Measurements from ENCODE around the gene ELFN1.

The ELFN1 gene

GRCh38 chr7:1696671-1697498, 26.8 kb downstream of the ELFN1 start:
- DNase-seq, result no peak

GRCh38 chr7:1697499-1698125, 27.5 kb downstream of the ELFN1 start:
- DNase-seq, result no peak

DNA sequence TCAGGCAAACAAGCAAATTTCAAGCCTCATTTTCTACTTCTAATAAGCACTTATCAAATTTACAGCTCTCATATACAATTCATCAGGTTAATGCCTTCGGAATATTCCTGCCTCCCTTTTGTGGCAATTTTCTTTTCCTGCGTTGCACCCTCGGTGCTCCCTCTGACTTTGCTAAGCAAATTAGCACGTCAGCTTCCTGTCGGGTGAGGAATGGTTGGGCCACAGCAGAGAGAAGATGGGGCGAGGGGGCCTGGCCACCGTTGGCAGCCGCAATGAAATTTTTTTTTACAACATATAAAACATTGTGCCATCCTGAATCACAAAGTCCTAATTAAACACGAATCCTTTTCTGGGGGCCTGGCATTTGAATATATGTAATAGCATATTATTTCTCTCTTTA, 28.1 kb downstream of the ELFN1 start:
- DNase-seq, result no peak

- DNase-seq, result no peak
These were observed 28.9 kb downstream of the ELFN1 start for GRCh38 chr7:1698951-1699350.

DNA sequence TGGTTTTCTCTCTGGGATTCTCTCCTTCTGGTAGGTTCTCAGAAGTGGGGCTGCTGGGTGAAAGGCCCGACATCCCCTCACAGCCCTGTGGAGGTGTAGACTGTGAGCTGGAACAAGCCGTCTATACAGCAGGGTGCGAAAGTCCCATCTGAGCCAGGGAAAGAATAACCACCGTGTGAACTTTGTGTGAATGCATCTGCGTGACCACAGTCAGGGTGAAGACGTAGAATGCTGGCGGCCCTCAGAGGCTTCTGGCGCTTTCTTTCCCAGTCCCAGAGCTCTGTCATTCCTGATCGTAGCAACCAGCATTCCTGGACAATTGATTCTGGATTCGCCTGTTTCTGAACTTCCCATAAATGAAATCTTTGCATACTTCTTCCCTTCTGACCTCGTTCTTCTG, 30.0 kb downstream of the ELFN1 start:
- no peak for DNase-seq

DNA sequence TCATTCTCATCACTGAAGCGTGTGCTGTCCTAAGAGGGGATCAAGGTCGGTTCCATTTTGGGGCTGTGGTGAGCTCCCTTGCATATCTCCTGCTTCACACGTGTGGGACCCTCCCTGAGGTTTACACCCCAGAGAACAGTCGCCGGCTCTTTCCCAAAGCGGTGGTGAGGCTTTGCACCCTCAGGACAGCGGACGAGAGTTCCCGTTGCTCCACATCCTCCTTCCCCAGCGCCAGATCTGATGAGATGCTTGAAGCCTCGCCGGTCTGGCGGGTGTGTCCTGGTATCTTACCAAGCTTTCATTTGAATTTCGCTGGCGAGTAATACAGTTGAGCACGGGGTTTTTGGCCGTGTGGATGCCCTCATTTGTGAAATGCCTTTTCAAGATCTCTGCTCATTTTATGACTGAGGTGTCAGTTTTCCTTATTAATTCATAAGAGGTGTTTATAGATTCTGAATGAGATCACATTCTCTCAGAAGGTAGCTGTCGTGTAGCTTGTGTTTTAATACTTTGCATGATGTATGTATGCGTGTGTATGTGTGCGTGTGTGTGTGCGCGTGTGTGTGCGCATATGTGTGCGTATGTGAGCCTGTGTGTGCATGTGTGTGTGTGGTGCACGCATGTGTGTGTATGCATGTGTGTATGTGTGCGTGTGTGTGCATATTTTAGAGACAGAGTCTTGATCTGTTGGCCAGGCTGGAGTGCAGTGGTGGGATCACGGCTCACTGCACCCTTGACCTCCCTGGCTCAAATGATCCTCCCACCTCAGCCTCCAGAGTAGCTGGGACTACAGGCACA, 30.7 kb downstream of the ELFN1 start:
- DNase-seq, result no peak

- no peak for DNase-seq
These were observed 32.6 kb downstream of the ELFN1 start for GRCh38 chr7:1702652-1703051.

DNA sequence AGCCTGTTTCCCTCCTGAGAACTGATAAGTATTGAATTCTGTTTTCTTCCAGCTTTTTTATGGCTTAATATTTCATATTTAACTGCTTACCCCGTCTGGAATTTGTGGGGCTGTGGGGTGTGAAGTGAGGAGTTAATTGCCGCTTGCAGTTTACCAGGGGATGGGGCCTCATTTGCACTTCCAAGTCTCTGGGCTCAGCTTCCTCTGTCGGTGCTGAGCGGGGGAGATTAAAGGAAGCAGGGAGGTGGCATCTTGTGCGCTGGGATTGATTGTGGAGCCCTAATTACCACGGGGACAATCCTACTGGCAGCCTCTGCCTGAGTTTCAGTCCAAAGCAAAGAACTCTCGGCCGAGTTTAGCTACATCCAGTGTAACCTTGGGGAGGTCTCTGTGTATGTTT, 33.4 kb downstream of the ELFN1 start:
- no peak for DNase-seq

- no peak for DNase-seq
These were observed 34.1 kb downstream of the ELFN1 start for GRCh38 chr7:1703871-1704810.

- DNase-seq, result no peak
These were observed 35.0 kb downstream of the ELFN1 start for GRCh38 chr7:1704811-1705738.

DNA sequence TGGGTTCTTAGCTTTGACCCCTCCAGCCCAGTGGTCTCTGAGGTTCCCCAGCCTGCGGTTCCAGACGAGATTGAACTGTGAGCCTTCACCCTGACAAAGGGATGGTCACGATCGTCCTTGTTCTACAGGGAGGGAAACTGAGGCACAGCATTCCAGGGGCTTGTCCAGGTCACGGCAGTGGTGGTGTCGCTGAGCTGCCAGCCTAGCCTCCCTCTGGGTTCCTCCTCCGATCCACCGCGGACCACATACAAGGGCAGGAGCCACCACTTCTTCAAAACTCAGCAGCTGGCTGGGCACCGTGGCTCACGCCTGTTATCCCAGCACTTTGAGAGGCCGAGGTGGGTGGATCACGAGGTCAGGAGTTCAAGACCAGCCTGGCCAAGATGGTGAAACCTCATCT, 35.8 kb downstream of the ELFN1 start:
- no peak for DNase-seq

DNA sequence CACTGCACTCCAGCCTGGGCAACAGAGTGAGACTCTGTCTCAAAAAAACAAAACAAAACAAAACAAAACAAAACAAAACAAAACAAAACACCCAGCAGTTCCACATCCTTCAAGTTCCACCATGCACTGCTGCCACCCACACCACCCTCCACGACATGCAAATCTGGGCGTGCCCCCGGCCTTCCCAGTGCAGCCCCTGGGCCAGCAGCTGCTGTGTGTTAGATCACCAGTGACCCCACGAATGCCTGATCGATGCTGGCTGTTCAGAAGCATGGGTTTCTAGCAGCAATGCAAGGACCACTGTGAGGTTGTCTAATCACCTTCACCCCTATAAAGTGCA, 36.3 kb downstream of the ELFN1 start:
- no peak for DNase-seq

GRCh38 chr7:1706721-1707613, 36.9 kb downstream of the ELFN1 start:
- no peak for DNase-seq

DNA sequence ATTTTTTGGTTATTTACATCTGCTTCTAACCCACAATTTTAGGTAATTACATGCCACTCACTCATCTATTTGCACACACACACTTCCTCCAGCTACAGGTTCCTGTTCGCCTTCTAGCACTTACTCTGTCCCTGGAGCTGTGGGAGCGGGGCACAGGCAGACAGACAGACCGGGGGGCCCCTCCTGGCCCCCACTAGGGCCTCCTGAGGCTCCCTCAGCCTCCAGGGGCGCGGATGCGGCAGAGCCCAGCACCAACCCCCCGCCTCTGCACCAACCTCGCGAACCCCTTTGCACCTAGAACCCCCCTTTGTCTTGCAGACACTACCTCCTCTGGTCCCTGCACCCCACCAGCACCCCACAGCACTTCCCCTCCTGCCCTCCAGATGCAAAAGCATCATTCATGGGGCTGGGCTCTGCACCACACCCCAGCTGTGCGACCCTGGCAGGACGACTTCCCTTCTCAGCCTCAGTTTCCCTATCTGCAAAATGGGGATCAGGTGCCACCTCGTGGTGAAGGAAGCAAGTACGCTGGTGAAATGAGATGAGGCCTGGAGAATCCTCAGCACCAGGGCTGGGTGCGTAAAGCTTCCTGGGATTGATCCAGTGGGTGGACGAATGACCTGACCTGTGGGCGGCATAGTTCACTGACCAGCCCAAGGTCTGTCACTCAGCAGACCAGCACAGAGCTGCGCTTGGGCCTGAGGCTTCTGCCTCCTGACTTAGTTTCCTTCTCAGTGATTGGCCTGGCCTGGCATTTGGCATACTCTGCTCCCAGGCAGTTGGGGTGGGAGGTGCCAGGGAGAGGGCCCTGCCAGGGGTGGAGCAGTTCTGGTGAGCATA, 37.9 kb downstream of the ELFN1 start:
- no peak for DNase-seq

DNA sequence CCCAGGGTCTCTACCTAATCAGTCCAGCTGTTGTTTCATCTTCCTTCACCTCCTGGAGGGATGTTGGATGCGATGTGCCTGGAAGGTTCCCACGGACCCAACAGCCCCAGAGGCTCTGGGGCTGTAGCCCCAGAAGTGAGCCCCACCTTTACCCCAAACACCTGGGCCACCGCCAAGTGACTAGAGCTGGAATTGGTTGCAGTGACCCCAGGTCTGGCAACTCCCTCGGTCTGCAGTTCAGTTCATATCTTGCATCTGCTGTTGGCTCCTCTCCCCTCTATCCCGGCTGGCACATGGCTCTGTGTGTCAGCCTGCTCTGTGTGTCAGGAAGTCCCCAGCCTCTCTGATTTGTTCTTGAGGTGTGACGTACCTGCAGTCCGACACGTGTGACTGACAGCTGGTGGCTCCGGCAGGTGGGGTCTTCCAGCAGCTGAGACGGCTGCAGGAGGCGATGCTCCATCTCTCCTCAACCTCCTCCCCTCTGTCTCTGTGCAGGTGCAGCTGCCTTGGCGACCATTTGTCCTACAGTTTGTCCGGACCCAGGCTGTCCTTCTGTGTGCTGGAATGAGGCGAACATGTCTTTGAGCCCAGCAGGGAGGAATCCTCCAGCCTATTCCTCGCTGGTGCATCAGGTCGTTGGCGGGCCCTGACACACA, 38.6 kb downstream of the ELFN1 start:
- DNase-seq, result no peak

GRCh38 chr7:1709281-1709680, 39.2 kb downstream of the ELFN1 start:
- DNase-seq, result no peak

GRCh38 chr7:1709900-1710299, 39.8 kb downstream of the ELFN1 start:
- no peak for DNase-seq

- DNase-seq, result no peak
These were observed 40.9 kb downstream of the ELFN1 start for GRCh38 chr7:1710936-1711335.

DNA sequence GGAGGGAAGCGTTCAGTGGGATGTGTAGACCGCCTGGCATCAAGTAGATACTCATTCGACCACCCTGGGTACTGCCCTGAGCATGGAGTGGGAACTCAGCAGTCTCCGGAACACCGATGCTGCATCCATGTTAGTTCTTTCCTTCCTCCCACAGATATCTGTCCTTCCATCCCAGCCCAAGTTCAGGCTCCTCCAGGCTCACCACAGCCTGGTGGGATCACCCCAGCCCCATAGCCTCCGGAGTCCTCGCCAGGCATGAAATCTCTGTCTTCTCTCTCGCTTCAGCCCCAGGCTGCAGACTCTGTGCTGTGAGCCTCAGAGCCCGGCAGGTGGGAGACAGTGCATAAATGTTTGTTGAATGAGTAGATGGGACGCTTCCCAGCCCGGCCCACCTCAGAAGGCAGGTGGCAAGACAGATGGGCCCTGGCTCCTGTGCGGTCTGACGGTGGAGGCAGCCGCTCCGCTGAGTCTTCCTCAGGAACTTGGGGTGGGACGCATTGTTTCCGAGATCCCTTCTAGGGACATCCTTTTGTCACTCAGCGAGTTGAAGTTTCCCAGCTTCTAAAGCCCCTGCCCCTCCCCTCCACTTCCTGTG, 42.9 kb downstream of the ELFN1 start:
- no peak for DNase-seq
